GM18870 (cell line): ENCODE results near the gene AKR1D1.
"Not testable (repeated sequence)": the region's sequence is repeated elsewhere in the genome, so short reads cannot be mapped to it uniquely, and the experiment has no call there.

Experiments
- ATAC-seq: cut with Tn5 transposase; IDR thresholded peaks from one replicate; pipeline ENCODE4 v1.9.1; 2021; ENCODE audit warnings: moderate library complexity; ENCODE audit not compliant: unreplicated experiment

The AKR1D1 gene

GRCh38 chr7:138072726-138073125, 3.5 kb upstream of the AKR1D1 start:
- ATAC-seq, result no peak

- ATAC-seq, result no peak
Measured at GRCh38 chr7:138074121-138074520, 2.1 kb upstream of the AKR1D1 start.

DNA sequence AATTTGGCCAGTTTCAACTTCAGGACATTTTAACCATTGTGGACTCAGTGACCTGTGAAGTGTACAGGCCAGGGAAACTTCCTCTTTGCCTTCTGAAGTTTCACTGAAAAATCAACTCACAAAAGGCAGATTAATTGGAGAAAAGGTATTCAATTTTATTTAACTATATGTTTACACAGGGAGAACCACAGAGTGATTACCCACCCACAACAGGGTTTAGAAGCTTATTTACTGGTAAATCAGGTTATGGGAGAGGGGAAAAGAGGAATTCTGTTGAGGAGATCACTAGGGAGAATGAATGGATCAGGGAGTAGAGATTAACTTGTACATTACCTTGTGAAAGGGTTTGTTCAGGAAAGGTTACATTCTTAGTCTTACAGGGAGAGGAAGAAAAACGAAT, 1.7 kb upstream of the AKR1D1 start:
- ATAC-seq, result no peak

- no peak for ATAC-seq
Measured at GRCh38 chr7:138075350-138075749, 909 bp upstream of the AKR1D1 start.

DNA sequence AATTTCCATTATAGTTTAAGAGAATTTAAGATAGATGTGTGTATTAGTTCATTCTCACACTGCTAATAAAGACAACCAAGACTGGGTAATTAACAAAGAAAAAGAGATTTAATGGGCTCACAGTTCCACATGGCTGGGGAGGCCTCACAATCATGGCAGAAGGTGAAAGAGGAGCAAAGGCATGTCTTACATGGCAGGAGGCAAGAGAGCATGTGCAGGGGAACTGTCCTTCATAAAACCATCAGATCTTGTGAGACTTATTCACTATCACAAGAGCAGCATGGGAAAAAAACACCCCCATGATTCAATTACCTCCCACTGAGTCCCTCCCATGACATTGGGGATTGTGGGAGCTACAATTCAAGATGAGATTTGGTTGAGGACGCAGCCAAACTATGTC, 473 bp upstream of the AKR1D1 start:
- ATAC-seq, result not testable (repeated sequence)

GRCh38 chr7:138077809-138078208, 1.6 kb downstream of the AKR1D1 start:
- no peak for ATAC-seq

- no peak for ATAC-seq
Measured at GRCh38 chr7:138079137-138079536, 2.9 kb downstream of the AKR1D1 start.

- no peak for ATAC-seq
Measured at GRCh38 chr7:138081868-138082267, 5.6 kb downstream of the AKR1D1 start.

DNA sequence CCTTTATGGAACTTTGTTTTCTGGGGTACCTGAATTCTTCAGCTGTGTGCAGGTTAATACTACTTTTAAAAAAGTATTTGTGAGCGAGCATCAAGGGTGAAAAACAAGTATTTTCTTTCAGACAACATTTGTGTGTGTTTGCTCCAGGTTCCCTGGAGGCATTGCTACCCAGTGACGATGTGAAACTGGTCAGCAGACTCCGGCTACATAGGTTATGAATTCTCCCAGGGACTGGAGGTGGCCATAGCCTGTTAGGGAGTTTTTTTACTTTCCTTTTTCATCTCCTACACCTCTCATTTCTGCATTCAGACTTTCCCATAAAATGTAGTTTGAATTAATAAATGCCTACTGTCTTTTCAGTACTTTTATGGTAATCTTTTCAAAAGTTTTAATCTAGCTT, 7.6 kb downstream of the AKR1D1 start:
- ATAC-seq, result no peak

DNA sequence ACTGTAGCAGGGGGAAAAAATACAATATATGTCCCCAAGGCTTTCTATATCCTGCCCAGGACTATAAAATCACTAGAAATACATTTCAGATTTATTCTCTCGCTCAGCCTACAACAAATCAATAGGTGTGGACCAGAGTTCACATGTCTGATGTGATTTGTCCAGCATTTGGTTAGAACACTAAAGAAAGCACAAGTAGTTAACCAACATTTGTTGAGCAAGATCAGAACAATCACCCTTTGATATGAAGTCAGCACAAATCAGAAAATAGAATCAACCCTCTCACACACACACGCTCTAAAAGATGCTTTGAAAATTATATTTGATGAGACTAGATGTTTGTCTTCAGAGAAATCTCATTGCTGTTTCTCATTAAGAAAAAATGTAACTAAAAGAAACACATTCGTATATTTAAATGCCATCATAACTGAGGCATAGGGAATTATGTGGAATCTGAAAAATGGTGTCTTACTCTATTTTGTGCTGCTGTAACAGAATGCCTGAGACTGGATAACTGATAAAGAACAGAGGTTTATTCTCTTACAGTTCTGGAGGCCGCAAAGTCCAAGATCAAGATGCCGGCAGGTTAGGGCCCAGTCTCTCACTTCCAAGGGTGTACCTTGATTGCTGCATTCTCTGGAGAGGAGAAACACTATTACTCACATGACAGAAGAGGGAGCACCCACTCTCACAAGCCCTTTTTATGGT, 10.5 kb downstream of the AKR1D1 start:
- ATAC-seq, result no peak

- ATAC-seq, result no peak
Measured at GRCh38 chr7:138089080-138089901, 13.0 kb downstream of the AKR1D1 start.

- ATAC-seq, result no peak
Measured at GRCh38 chr7:138091032-138091431, 14.8 kb downstream of the AKR1D1 start.

DNA sequence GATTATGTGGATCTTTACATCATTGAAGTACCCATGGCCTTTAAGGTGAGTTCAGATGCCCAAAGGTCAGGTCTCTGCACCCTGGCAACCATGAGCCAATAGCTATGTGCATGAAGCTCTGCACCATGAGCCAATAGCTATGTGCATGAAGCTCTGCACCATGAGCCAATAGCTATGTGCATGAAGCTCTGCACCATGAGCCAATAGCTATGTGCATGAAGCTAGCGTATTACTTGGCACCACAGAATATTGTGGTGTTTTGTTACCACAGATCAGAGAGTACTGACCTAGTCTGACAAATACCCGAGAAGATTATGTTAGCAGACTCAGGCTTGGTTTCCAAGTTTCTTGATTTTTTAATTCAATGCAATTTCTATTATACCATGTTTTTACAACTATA, 15.6 kb downstream of the AKR1D1 start:
- not testable (repeated sequence) for ATAC-seq

GRCh38 chr7:138092486-138093028, 16.3 kb downstream of the AKR1D1 start:
- no peak for ATAC-seq

DNA sequence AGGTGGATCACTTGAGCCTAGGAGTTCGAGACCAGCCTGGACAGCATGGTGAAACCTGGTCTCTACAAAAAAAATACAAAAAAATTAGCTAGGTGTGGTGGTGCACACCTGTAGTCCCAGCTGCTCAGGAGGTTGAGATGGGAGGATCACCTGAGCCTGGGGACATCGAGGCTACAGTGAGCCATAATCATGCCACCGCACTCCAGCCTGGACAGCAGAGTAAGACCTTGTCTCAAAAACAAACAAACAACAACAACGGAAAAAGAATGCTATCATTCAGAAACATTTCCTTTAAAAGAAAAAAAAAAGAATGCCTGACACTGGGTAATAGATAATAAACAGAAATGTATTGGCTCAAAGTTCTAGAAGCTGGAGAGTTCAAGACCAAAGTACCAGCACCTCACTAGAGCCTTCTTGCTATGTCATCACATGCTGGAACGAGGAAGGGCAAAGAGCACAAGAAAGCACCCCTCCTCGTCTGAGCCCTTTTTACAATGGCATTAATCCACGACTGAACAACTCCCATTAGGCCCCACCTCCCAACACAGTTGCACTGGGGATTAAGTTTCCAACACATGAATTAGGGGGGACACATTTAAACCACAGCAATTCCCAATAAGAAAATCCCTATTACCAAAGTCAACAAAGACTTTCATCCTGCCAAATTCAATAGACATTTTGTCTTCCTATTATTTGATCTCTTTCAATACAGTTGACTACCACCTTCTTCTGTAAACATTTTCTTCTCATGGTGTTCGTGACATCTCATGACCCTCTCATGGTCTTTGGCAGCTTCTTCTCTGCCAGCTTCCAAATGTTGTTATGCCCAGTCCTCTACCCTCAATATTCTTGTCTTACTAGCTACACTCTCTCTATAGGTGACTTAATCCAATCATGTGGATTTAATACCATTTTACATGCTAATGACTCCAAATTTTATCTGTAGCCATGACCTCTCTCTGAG, 20.0 kb downstream of the AKR1D1 start:
- no peak for ATAC-seq

- ATAC-seq, result no peak
Measured at GRCh38 chr7:138097064-138097741, 20.9 kb downstream of the AKR1D1 start.

- no peak for ATAC-seq
Measured at GRCh38 chr7:138099813-138100212, 23.6 kb downstream of the AKR1D1 start.

GRCh38 chr7:138105221-138105620, 29.0 kb downstream of the AKR1D1 start:
- ATAC-seq, result no peak

DNA sequence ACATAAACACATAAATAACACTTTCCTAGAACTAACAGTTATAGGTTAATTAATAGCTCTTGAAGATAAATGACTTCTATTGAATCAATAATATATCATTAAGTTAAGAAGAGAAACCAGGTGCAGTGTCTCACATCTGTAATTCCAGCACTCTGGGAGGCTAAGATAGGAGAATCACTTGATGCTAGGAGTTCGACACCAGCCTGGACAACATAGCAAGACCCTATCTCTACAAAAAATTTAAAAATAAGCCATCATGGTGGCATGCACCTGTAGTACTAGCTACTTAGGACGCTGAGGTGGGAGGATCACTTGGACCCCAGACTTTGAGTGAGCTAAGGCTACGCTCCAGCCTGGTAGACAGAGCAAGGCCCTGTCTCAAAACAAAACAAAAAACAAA, 38.8 kb downstream of the AKR1D1 start:
- ATAC-seq, result no peak

DNA sequence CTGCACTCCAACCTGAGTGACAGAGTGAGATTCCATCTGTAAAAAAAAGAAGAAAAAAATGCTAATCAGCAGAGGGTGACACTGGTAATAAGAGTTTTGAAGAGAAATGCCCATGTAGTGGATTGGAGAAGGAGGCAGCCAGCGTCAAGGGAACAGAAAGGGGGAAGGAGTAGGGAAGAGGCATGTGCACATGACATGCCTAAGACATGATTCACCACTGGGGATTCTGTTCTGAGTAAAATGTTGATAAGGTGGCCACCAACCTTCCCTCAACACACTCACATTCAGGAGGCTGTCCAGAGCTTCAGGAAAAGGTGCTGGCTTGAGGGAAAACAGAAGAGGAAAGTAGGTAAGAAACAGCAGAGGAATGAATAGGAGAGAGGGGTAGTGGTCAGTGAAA, 39.9 kb downstream of the AKR1D1 start:
- ATAC-seq, result no peak
